Esophagus squamous epithelium (tissue), 5 donors: ENCODE results near the gene TTC16. TPM values are rescaled to one million over a fixed set of nuclear protein-coding genes. Genes with fewer than 3 reads are reported as not detected.

Source experiments
- DNase-seq: peaks from one replicate; lab custom pipeline; 2025; lab: John Stamatoyannopoulos, UW
- H3K27ac ChIP-seq, 4 donors: fragments of 200-600 bp; sonication (generic); one replicate each; pipeline ENCODE4 v1.5.1; 2016 to 2019; ENCODE audit warnings: mild to moderate bottlenecking in 1 of 4
- H3K27me3 ChIP-seq, 4 donors: fragments of 200-600 bp; sonication (generic); 1 replicate in 3 of 4; 2 replicates in 1 of 4; pipeline versions ENCODE4 v1.5.1 to v1.6.0; 2017 to 2021; ENCODE audit warnings: antibody characterized with exemption in 1 of 4
- H3K36me3 ChIP-seq, 3 donors: fragments of 200-600 bp; sonication (generic); one replicate each; pipeline ENCODE4 v1.5.1; 2016 to 2019
- H3K4me1 ChIP-seq, 3 donors: fragments of 200-600 bp; sonication (generic); one replicate each; pipeline ENCODE4 v1.5.1; 2017 to 2019
- H3K4me3 ChIP-seq, 4 donors: fragments of 200-600 bp; sonication (generic); 1 replicate in 3 of 4; 2 replicates in 1 of 4; pipeline ENCODE4 v1.5.1; 2016 to 2019; ENCODE audit warnings: mild to moderate bottlenecking in 2 of 4, moderate library complexity in 1 of 4
- H3K9me3 ChIP-seq, 3 donors: fragments of 200-600 bp; sonication (generic); one replicate each; pipeline ENCODE4 v1.5.1; 2016 to 2019
- POLR2A ChIP-seq, 4 donors: fragments of 450-650 bp; IDR thresholded peaks; one replicate each; pipeline ENCODE4 v1.6.1; 2017; ENCODE audit warnings: antibody characterized with exemption in 4 of 4, mild to moderate bottlenecking in 4 of 4, moderate library complexity in 3 of 4
- WGBS, 2 donors: methylation state at CpG; one replicate each; pipeline ENCODE4 v1.1.5; 2018; 5-methylcytosine and 5-hydroxymethylcytosine counted together
- intact Hi-C: fragments of 100-400 bp; cut with DNase I; formaldehyde crosslinking; loops from one replicate; pipeline ENCODE4 v1.15.0; 2022
- total RNA-seq, 4 donors: library from RNA; depleted of rRNA; stranded (reverse); fragments of >200 nt; gene quantifications; one replicate each; pipeline ENCODE4 v1.1.0, GENCODE V29; 2016
- TF ChIP-seq, protein P1 (sequence below), 6 experiments: fragments of 450-650 bp in 4 of 6; fragments of 200-600 bp in 2 of 6; sonication (generic) in 2 of 6; IDR thresholded peaks; one replicate each; pipeline ENCODE4 v1.5.1; 2016 to 2019; ENCODE audit warnings: antibody characterized with exemption in 6 of 6, mild to moderate bottlenecking in 4 of 6, moderate library complexity in 4 of 6
- donor health status: DM: yes; HTN: yes; CAD: no.

TTC16 gene
- total RNA-seq, 4 donors from 2014 or later: under 0.01 to 0.23 TPM; not detected in 2

DNA sequence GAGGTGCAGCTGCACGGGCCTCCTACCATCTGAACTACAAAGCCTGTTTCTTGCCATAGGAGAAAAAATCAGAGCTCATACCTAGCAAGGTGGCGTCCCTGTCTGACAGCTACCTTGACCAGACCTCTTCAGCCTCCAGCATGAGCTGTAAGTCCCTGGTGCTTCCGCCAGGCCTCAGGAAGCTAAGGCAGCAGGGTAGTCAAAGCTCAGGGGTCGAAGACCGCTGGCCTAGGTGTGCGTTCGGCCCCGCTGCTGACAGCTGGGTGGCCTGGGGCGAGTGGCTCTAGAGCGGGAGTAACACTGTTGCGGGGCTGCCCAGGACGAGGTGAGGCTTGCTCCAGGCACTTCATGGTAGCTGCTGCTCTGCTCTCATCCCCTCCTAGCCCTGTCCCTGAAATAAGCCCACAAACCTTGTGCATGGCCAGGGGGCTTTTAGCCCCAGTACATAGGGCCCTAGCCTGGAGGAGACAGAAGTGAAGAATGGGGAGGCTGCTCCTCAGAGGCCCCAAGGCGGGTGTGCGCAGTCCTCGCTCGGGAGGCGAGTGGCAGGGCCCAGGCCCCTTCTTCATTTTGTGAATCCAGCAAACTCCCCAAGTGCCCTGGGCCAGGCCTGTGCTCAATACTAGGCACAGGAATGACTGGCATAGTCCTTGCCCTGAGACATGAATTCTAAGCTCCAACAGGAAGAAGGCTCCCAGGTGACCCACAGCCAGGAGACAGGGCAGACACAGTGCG, 13.8 kb downstream of the TTC16 start:
- peaks cover 7 to 19% (median 9%) of the 10 kb centered on the region in 3 donors for H3K4me1 ChIP-seq
- H3K4me3 ChIP-seq: no peak overlapping the region
- peaks cover 0 to 36% (median 10%) of the 10 kb centered on the region in 3 donors for H3K36me3 ChIP-seq
- H3K27ac ChIP-seq: no peak overlapping the region
- 67 to 100% methylated on average over 1 of the region's 18 CpGs for WGBS, 2 donors
- intact Hi-C loops: loop anchor here (5.0 to 10.0 kb wide), 3 partner anchors 137 to 225 kb away; partner anchors contain the start of gene AK1
- no peaks in the 10 kb centered on the region for H3K27me3 ChIP-seq
- no peaks in the 10 kb centered on the region for H3K9me3 ChIP-seq
- no peak for DNase-seq
- TF ChIP-seq POLR2A (IDR thresholded peaks at IDR 0.05): no peak
- TF ChIP-seq, protein P1, sequence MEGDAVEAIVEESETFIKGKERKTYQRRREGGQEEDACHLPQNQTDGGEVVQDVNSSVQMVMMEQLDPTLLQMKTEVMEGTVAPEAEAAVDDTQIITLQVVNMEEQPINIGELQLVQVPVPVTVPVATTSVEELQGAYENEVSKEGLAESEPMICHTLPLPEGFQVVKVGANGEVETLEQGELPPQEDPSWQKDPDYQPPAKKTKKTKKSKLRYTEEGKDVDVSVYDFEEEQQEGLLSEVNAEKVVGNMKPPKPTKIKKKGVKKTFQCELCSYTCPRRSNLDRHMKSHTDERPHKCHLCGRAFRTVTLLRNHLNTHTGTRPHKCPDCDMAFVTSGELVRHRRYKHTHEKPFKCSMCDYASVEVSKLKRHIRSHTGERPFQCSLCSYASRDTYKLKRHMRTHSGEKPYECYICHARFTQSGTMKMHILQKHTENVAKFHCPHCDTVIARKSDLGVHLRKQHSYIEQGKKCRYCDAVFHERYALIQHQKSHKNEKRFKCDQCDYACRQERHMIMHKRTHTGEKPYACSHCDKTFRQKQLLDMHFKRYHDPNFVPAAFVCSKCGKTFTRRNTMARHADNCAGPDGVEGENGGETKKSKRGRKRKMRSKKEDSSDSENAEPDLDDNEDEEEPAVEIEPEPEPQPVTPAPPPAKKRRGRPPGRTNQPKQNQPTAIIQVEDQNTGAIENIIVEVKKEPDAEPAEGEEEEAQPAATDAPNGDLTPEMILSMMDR (IDR thresholded peaks at IDR 0.05): no peak

DNA sequence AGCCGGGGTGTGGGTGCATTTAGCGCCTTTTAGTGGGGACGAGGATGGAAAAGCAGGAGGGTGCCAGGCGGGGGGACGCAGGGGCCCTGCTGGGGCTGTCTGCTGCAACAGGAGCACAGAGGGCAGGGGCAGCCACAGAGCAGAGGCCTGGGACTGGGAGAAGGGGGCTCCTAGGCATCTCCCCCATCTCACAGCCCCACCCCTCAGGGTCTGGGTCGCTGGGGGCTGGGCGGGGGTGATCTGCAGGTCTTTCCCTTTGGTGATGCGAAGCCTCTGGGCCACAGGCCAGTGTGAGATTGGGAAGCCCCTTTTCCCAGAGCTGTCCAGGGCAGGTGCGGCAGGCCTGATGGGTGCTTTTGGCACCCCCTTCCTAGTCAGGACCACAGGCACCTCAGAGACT, 14.4 kb downstream of the TTC16 start:
- H3K27me3 ChIP-seq: no peaks in the 10 kb centered on the region
- no peak overlapping the region for H3K4me3 ChIP-seq
- H3K4me1 ChIP-seq: peaks cover 6 to 16% (median 7%) of the 10 kb centered on the region in 3 donors
- H3K9me3 ChIP-seq: no peaks in the 10 kb centered on the region
- intact Hi-C loops: loop anchor here (5.0 to 10.0 kb wide), 2 partner anchors 138 to 145 kb away; partner anchors contain the start of gene AK1
- TF ChIP-seq POLR2A (IDR thresholded peaks at IDR 0.05): no peak
- TF ChIP-seq, protein P1 (IDR thresholded peaks at IDR 0.05): no peak
- peaks cover 0 to 36% (median 10%) of the 10 kb centered on the region in 3 donors for H3K36me3 ChIP-seq
- WGBS, 2 donors: 82 to 83% methylated on average over 3 to 5 of the region's 9 CpGs
- no peak for DNase-seq
- no peak overlapping the region for H3K27ac ChIP-seq

DNA sequence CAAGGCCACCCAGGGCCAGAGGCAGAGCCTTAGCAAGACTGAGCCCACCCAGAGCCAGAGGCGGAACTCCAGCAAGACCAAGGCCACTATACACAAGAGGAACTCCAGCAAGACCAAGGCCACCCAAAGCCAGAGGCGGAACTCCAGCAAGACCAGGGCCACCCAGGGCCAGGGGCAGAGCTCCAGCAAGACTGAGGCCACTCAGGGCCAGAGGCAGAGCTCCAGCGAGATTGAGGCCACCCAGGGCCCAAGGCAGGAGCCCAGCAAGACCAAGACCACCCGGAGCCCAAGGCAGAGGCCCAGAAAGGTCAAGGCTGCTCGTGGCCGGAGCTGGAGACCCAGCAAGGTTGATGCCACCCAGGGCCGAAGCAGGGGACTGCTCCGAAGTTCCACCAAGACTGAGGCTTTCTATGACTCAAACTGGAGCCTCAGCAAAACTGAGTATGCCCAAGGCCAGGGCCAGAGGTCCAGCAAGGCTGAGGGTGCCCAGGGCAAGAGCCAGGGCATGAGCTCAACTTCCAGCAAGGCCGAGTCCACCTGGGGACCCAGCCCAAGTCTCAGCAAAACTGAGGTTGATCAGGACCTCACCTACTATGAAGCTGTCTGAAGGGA, 15.0 kb downstream of the TTC16 start:
- DNase-seq: no peak
- WGBS, 2 donors: 73% methylated on average over 3 of the region's 9 CpGs; no CpG with 5 or more reads in 1 of the 2 donors
- intact Hi-C loops: loop anchor here (5.0 to 10.0 kb wide), 2 partner anchors 139 to 144 kb away; partner anchors contain the start of gene AK1
- Histone ChIP-seq H3K36me3 (peaks cover 0 to 36% (median 10%) of the 10 kb centered on the region in 3 donors), H3K4me1 (peaks cover 6 to 23% (median 7%) of the 10 kb centered on the region in 3 donors), H3K4me3 (no peak overlapping the region), H3K9me3 (no peaks in the 10 kb centered on the region), H3K27ac (no peak overlapping the region), H3K27me3 (no peaks in the 10 kb centered on the region)
- TF ChIP-seq POLR2A (IDR thresholded peaks at IDR 0.05): no peak
- TF ChIP-seq, protein P1 (IDR thresholded peaks at IDR 0.05): no peak

DNA sequence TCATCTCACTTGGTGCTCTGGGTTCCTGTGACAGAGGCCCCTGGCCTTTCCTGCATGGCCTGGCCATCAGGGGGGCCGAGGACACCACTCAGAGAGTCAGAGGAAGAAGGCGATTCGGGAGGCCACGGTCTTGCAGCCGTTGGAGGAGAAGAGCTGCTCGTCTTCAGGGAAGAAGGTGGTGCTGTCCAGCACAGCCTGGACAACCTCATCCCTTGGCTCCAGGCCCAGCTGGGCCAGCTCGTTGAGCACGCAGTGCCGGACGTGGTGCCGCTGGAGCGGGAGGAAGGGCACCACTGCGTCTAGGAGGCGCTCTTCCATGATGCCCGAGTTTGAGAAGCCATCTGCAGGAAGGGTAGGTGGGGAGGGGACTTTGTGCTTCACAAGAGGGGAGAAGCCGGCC, 16.1 kb downstream of the TTC16 start:
- Histone ChIP-seq H3K4me3 (no peak overlapping the region), H3K36me3 (peaks cover 0 to 36% (median 10%) of the 10 kb centered on the region in 3 donors), H3K27ac (no peak overlapping the region), H3K27me3 (no peaks in the 10 kb centered on the region), H3K4me1 (peaks cover 6 to 24% (median 7%) of the 10 kb centered on the region in 3 donors), H3K9me3 (no peaks in the 10 kb centered on the region)
- WGBS, 2 donors: 72% methylated on average over 4 of the region's 16 CpGs; no CpG with 5 or more reads in 1 of the 2 donors
- TF ChIP-seq POLR2A (IDR thresholded peaks at IDR 0.05): no peak
- TF ChIP-seq, protein P1 (IDR thresholded peaks at IDR 0.05): no peak
- no peak for DNase-seq
- intact Hi-C loops: loop anchor here (5.0 to 10.0 kb wide), 2 partner anchors 140 to 143 kb away; partner anchors contain the start of gene AK1
